PC-3 (cell line): ENCODE results near the gene IDH3G. TPM values are rescaled to one million over a fixed set of nuclear protein-coding genes. Genes with fewer than 3 reads are reported as not detected.

Experiments
- ATAC-seq: fragments of 200-7000 bp; cut with Tn5 transposase; 2 replicates; pipeline ENCODE4 v1.9.1; 2020; ENCODE audit warnings: mild to moderate bottlenecking, moderate library complexity
- BruUV-seq: library from RNA; stranded (reverse); fragments of 400-500 nt; replicated peaks from 2 replicates; lab custom pipeline; 2021; lab: Mats Ljungman, UMichigan
- CTCF ChIA-PET: fragments of 300-600 bp; sonication (Branson Sonifier 250); formaldehyde crosslinking; loops from one replicate; lab custom pipeline; 2022; ENCODE audit warnings: antibody characterized with exemption; lab: Charles Lee
- POLR2A ChIA-PET: fragments of 300-600 bp; sonication (Branson Sonifier 250); formaldehyde crosslinking; loops from one replicate; lab custom pipeline; 2022; ENCODE audit warnings: antibody characterized with exemption; ENCODE audit not compliant: unreplicated experiment; lab: Charles Lee
- DNase-seq: peaks from one replicate; pipeline ENCODE4 v3.0.0-alpha.2; 2015
- H2AFZ ChIP-seq: fragments of 300-600 bp; sonication (generic); 2 replicates; pipeline ENCODE4 v1.6.0; 2016; ENCODE audit warnings: antibody characterized with exemption, low read length
- H3F3A ChIP-seq: fragments of 300-600 bp; sonication (generic); one replicate; pipeline ENCODE4 v1.6.0; 2017; ENCODE audit warnings: antibody characterized with exemption, low read length, control low read depth, mild to moderate bottlenecking; ENCODE audit not compliant: unreplicated experiment
- H3K27ac ChIP-seq: fragments of 300-600 bp; sonication (generic); 2 replicates; pipeline ENCODE4 v1.5.1; 2016; ENCODE audit warnings: mild to moderate bottlenecking, low read length
- H3K27me3 ChIP-seq: fragments of 300-600 bp; sonication (generic); 2 replicates; pipeline ENCODE4 v1.6.1; 2016; ENCODE audit warnings: low read length, mixed read lengths
- H3K36me3 ChIP-seq: fragments of 300-600 bp; sonication (generic); 2 replicates; pipeline ENCODE4 v1.6.1; 2016; ENCODE audit warnings: low read depth, mixed run types, low read length, mixed read lengths
- H3K4me1 ChIP-seq: fragments of 300-600 bp; sonication (generic); 2 replicates; pipeline ENCODE4 v1.5.1; 2016; ENCODE audit warnings: low read length; ENCODE audit not compliant: insufficient read depth
- H3K4me2 ChIP-seq: fragments of 300-600 bp; sonication (generic); 2 replicates; pipeline ENCODE4 v1.6.0; 2016; ENCODE audit warnings: low read length
- H3K4me3 ChIP-seq: fragments of 300-600 bp; sonication (generic); 2 replicates; pipeline ENCODE4 v1.5.1; 2016; ENCODE audit warnings: mild to moderate bottlenecking, low read length, mixed read lengths
- H3K79me2 ChIP-seq: fragments of 300-600 bp; sonication (generic); 2 replicates; pipeline ENCODE4 v1.6.1; 2017; ENCODE audit warnings: low read length, mixed read lengths
- H3K9ac ChIP-seq: fragments of 300-600 bp; sonication (generic); 2 replicates; pipeline ENCODE4 v1.6.0; 2016; ENCODE audit warnings: mild to moderate bottlenecking, low read length
- H3K9me2 ChIP-seq: fragments of 300-600 bp; sonication (generic); replicated peaks from 2 replicates; pipeline ENCODE4 v1.6.1; 2016; ENCODE audit warnings: mixed run types, low read length, mixed read lengths
- H3K9me3 ChIP-seq: fragments of 300-600 bp; sonication (generic); 2 replicates; pipeline ENCODE4 v1.6.1; 2016; ENCODE audit warnings: low read length, mixed read lengths
- H4K20me1 ChIP-seq: fragments of 300-600 bp; sonication (generic); 2 replicates; pipeline ENCODE4 v1.6.1; 2016; ENCODE audit warnings: low read length, mixed read lengths
- EZH2 ChIP-seq: fragments of 300-600 bp; sonication (generic); IDR thresholded peaks from one replicate; pipeline ENCODE4 v1.6.1; 2017; ENCODE audit warnings: antibody characterized with exemption, mild to moderate bottlenecking, low read length; ENCODE audit not compliant: unreplicated experiment
- EZH2phosphoT487 ChIP-seq: fragments of 300-600 bp; sonication (generic); IDR thresholded peaks from 2 replicates; pipeline ENCODE4 v1.6.1; 2018; ENCODE audit warnings: mild to moderate bottlenecking, antibody characterized with exemption, low read length, borderline replicate concordance
- intact Hi-C: fragments of 100-400 bp; cut with micrococcal nuclease; formaldehyde crosslinking; loops from 2 replicates; pipeline ENCODE4 v1.9.0; 2023
- total RNA-seq: library from RNA; depleted of rRNA; stranded (reverse); fragments of >200 nt; gene quantifications from 2 replicates; pipeline ENCODE4 v1.2.3, GENCODE V29; 2014
- TF ChIP-seq, protein P1 (sequence below): fragments of 300-600 bp; sonication (generic); conservative IDR thresholded peaks from 2 replicates; pipeline ENCODE4 v1.5.1; 2017; ENCODE audit warnings: antibody characterized with exemption, low read depth, mild to moderate bottlenecking, low read length

The IDH3G gene
- total RNA-seq, 1 experiment from 2014 or later = 104 TPM

DNA sequence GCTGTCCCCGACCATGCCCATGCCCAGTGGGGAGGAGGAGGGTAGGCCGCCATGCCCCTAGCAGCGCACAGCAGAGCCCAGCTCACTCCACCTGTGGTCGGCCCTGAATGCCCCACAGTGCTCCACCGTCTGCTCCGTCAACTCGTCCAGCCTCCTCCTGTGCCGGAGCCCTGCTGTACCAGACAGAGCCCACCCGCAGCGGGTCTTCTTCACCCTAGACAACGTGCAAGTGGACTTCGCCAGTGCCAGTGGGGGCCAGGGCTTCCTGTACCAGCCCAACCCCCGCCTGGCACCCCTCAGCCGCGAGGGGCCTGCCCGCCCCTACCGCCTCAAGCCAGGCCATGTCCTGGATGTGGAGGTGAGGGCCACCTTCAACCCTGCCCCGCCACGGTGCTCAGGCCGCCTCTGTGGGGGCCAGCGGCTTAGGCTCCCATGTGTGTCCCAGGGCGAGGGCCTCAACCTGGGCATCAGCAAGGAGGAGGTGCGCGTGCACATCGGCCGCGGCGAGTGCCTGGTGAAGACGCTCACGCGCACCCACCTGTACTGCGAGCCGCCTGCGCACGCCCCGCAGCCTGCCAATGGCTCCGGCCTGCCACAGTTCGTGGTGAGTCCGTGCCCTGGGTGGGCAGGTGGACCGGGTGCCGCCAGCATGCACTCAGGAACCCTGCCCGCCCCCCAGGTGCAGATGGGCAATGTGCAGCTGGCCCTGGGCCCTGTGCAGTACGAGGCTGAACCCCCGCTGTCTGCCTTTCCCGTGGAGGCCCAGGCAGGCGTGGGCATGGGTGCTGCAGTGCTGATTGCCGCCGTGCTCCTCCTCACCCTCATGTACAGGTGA is 20.2 kb downstream of the IDH3G start:
- ATAC-seq = no peak
- POLR2A ChIA-PET = no interaction called here
- no TSS peak for BruUV-seq

DNA sequence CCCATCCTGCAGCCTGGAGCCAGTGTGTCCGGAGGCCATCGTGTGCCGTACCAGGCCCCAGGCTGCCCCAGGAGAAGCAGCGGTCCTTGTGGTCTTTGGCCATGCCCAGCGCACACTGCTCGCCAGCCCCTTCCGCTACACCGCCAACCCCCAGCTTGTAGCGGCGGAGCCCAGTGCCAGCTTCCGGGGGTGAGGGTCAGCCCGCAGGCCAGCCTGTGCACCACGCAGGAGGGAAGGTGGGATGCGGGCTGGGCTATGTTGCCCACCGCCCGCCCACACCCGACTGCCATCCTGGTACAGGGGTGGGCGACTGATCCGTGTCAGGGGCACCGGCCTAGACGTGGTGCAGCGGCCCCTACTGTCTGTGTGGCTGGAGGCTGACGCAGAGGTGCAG is 21.0 kb downstream of the IDH3G start:
- DNase-seq = no peak
- Histone ChIP-seq H3K4me2 (no peak overlapping the region), H3K9me2 (no peaks in the 10 kb centered on the region), H3F3A (no peaks in the 10 kb centered on the region), H3K27ac (no peak overlapping the region), H2AFZ (no peak overlapping the region), H3K9ac (no peak overlapping the region), H3K27me3 (no peaks in the 10 kb centered on the region), H3K9me3 (no peaks in the 10 kb centered on the region), H3K36me3 (peaks cover 2% of the 10 kb centered on the region; the same call in 1 of the 2 replicates), H3K4me1 (no peaks in the 10 kb centered on the region), H4K20me1 (no peaks in the 10 kb centered on the region), H3K4me3 (no peak overlapping the region), H3K79me2 (no peaks in the 10 kb centered on the region)
- BruUV-seq = no TSS peak
- ChIA-PET CTCF (no interaction called here), POLR2A (no interaction called here)
- ATAC-seq = no peak
- TF ChIP-seq EZH2 (no peak), EZH2phosphoT487 (no peak)
- intact Hi-C loops = no loop called here

More for the DNA sequence above, 20.2 kb downstream of the IDH3G start:
- DNase-seq = no peak
- Histone ChIP-seq H3K9me2 (no peaks in the 10 kb centered on the region), H3K4me1 (no peaks in the 10 kb centered on the region), H3K27me3 (no peaks in the 10 kb centered on the region), H3K9me3 (no peaks in the 10 kb centered on the region), H4K20me1 (no peaks in the 10 kb centered on the region), H3K9ac (no peak overlapping the region), H2AFZ (no peak overlapping the region), H3K4me2 (no peak overlapping the region), H3K4me3 (no peak overlapping the region), H3K36me3 (peaks cover 2% of the 10 kb centered on the region; the same call in 1 of the 2 replicates), H3K79me2 (no peaks in the 10 kb centered on the region), H3K27ac (no peak overlapping the region), H3F3A (no peaks in the 10 kb centered on the region)
- intact Hi-C loops = no loop called here
- CTCF ChIA-PET = no interaction called here
- TF ChIP-seq, protein P1, sequence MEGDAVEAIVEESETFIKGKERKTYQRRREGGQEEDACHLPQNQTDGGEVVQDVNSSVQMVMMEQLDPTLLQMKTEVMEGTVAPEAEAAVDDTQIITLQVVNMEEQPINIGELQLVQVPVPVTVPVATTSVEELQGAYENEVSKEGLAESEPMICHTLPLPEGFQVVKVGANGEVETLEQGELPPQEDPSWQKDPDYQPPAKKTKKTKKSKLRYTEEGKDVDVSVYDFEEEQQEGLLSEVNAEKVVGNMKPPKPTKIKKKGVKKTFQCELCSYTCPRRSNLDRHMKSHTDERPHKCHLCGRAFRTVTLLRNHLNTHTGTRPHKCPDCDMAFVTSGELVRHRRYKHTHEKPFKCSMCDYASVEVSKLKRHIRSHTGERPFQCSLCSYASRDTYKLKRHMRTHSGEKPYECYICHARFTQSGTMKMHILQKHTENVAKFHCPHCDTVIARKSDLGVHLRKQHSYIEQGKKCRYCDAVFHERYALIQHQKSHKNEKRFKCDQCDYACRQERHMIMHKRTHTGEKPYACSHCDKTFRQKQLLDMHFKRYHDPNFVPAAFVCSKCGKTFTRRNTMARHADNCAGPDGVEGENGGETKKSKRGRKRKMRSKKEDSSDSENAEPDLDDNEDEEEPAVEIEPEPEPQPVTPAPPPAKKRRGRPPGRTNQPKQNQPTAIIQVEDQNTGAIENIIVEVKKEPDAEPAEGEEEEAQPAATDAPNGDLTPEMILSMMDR = no peak
- no peak for TF ChIP-seq EZH2
- no peak for TF ChIP-seq EZH2phosphoT487

DNA sequence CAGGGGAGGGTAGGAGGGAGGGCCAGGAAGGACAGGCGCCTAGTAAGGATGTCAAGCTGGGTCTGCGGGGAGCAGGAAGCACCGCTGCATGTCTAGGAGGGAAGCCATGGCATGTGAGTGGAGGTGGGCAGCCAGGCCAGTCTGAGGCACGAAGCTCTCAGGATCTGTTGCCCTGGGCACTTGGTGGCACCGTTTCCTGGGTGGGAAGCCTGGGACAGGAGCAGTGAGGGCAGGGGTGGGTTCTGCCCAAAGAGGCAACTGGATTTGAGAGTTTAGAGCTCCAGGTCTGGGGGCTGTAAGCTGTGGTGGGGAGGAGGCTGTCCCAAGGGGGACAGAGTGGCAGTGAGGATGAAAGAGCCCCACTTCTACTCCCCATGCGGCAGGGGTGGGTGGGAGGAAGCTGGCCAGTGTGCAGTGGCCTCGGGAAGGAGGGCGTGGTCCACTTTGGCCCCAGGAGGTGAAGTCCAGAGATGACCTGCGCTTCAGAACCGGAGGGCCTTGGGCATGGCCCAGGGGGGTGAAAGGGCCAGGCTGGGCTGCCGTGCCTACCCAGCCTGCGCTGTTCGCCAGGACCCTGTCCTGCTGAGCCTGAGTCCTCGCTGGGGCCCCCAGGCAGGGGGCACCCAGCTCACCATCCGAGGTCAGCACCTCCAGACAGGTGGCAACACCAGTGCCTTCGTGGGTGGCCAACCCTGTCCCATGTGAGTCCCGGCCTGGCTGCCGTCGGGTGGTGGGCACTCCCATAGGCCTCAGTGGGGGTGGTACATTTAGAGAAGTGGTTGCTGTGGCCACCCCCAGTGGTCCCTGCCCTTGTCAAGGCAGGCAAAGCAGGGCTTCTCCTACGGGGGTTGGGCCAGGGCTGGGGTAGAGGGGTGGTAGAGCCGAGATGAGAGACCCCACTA is 21.6 kb downstream of the IDH3G start:
- no TSS peak for BruUV-seq
- H3K9me3 ChIP-seq = no peaks in the 10 kb centered on the region
- no peaks in the 10 kb centered on the region for H3K9me2 ChIP-seq
- H3K27me3 ChIP-seq = no peaks in the 10 kb centered on the region
- TF ChIP-seq, protein P1 = no peak
- TF ChIP-seq EZH2 (no peak), EZH2phosphoT487 (no peak)
- peaks cover 2% of the 10 kb centered on the region; the same call in 1 of the 2 replicates for H3K36me3 ChIP-seq
- no peak overlapping the region for H3K4me2 ChIP-seq
- ATAC-seq = no peak
- H3K79me2 ChIP-seq = no peaks in the 10 kb centered on the region
- no peak for DNase-seq
- no peaks in the 10 kb centered on the region for H4K20me1 ChIP-seq
- no peak overlapping the region for H3K9ac ChIP-seq
- intact Hi-C loops = no loop called here
- no peaks in the 10 kb centered on the region for H3F3A ChIP-seq
- no peak overlapping the region for H3K27ac ChIP-seq
- ChIA-PET CTCF (no interaction called here), POLR2A (no interaction called here)
- no peaks in the 10 kb centered on the region for H3K4me1 ChIP-seq
- H2AFZ ChIP-seq = no peak overlapping the region
- H3K4me3 ChIP-seq = no peak overlapping the region
